WTC11 (cell line): Measurements from ENCODE around the gene GMPR. TPM values are rescaled to one million over a fixed set of nuclear protein-coding genes. Genes with fewer than 3 reads are reported as not detected.
A peak's percentile ranks its signal among the peaks of the same experiment; 100 is the strongest.

Experiments
- ATAC-seq: fragments of 200-7000 bp; cut with Tn5 transposase; 2 replicates; pipeline ENCODE4 v1.10.0; 2021; ENCODE audit warnings: mild to moderate bottlenecking, moderate library complexity
- CTCF ChIA-PET: fragments of 300-600 bp; sonication (Branson Sonifier 250); formaldehyde crosslinking; loops from one replicate; lab custom pipeline; 2021; ENCODE audit warnings: antibody characterized with exemption; lab: Charles Lee
- POLR2A ChIA-PET: fragments of 350-600 bp; sonication (Branson Sonifier 250); formaldehyde crosslinking; loops from one replicate; lab custom pipeline; 2021; ENCODE audit warnings: antibody characterized with exemption; lab: Charles Lee
- DNase-seq: peaks from one replicate; pipeline ENCODE4 v3.0.0; 2021; ENCODE audit warnings: low spot score
- H3K27ac Mint-ChIP-seq: 2 replicates; pipeline ENCODE4 v1.8.0; 2021; ENCODE audit warnings: mixed read lengths
- H3K27me3 Mint-ChIP-seq: 2 replicates; pipeline ENCODE4 v1.8.0; 2021; ENCODE audit warnings: low read depth, mild to moderate bottlenecking, moderate library complexity, mixed read lengths
- H3K36me3 Mint-ChIP-seq: 2 replicates; pipeline ENCODE4 v1.8.0; 2021; ENCODE audit warnings: mixed read lengths
- H3K4me1 Mint-ChIP-seq: 2 replicates; pipeline ENCODE4 v1.8.0; 2022; ENCODE audit warnings: mixed read lengths
- H3K4me3 Mint-ChIP-seq: 2 replicates; pipeline ENCODE4 v1.8.0; 2021; ENCODE audit warnings: mild to moderate bottlenecking, moderate library complexity, mixed read lengths
- H3K9me3 Mint-ChIP-seq: 2 replicates; pipeline ENCODE4 v1.8.0; 2021; ENCODE audit warnings: mixed read lengths
- AFF4 ChIP-seq: sonication (generic); formaldehyde crosslinking; IDR thresholded peaks from 2 replicates; pipeline ENCODE4 v1.8.1; 2023; ENCODE audit warnings: mild to moderate bottlenecking, missing genetic modification reagents, borderline replicate concordance
- ATF2 ChIP-seq: sonication (generic); formaldehyde crosslinking; IDR thresholded peaks from 2 replicates; pipeline ENCODE4 v1.8.1; 2022; ENCODE audit warnings: low read depth, missing genetic modification reagents, borderline replicate concordance
- CREB1 ChIP-seq: sonication (generic); formaldehyde crosslinking; IDR thresholded peaks from 2 replicates; pipeline ENCODE4 v1.8.0; 2023; ENCODE audit warnings: mild to moderate bottlenecking, missing genetic modification reagents
- E2F1 ChIP-seq: sonication (generic); formaldehyde crosslinking; IDR thresholded peaks from 2 replicates; pipeline ENCODE4 v1.8.0; 2022; ENCODE audit warnings: mild to moderate bottlenecking, missing genetic modification reagents
- E2F4 ChIP-seq: sonication (generic); formaldehyde crosslinking; IDR thresholded peaks from 2 replicates; pipeline ENCODE4 v1.8.1; 2022; ENCODE audit warnings: low read depth, mild to moderate bottlenecking, moderate library complexity, missing genetic modification reagents, borderline replicate concordance
- ETV6 ChIP-seq: sonication (generic); formaldehyde crosslinking; IDR thresholded peaks from 2 replicates; pipeline ENCODE4 v1.8.1; 2022; ENCODE audit warnings: mild to moderate bottlenecking, missing genetic modification reagents
- FOXJ3 ChIP-seq: sonication (generic); formaldehyde crosslinking; IDR thresholded peaks from 2 replicates; pipeline ENCODE4 v1.9.0; 2021; ENCODE audit warnings: missing genetic modification reagents, mild to moderate bottlenecking, borderline replicate concordance
- FOXK1 ChIP-seq: sonication (generic); formaldehyde crosslinking; IDR thresholded peaks from 2 replicates; pipeline ENCODE4 v1.8.0; 2022; ENCODE audit warnings: mild to moderate bottlenecking, moderate library complexity, missing genetic modification reagents
- HMGA2 ChIP-seq: fragments of 250-450 bp; sonication (Bioruptor Pico); IDR thresholded peaks from 2 replicates; pipeline ENCODE4 v1.4.0; 2021; ENCODE audit warnings: mild to moderate bottlenecking, moderate library complexity
- IRF2 ChIP-seq: sonication (generic); formaldehyde crosslinking; IDR thresholded peaks from 2 replicates; pipeline ENCODE4 v1.8.0; 2022; ENCODE audit warnings: low read depth, missing genetic modification reagents, borderline replicate concordance
- MAX ChIP-seq: sonication (generic); formaldehyde crosslinking; IDR thresholded peaks from 2 replicates; pipeline ENCODE4 v1.8.0; 2022; ENCODE audit warnings: mild to moderate bottlenecking, missing genetic modification reagents
- PREB ChIP-seq: sonication (generic); formaldehyde crosslinking; IDR thresholded peaks from 2 replicates; pipeline ENCODE4 v1.8.1; 2022; ENCODE audit warnings: mild to moderate bottlenecking, missing genetic modification reagents, moderate library complexity, borderline replicate concordance
- RELA ChIP-seq: sonication (generic); formaldehyde crosslinking; IDR thresholded peaks from 2 replicates; pipeline ENCODE4 v1.8.1; 2022; ENCODE audit warnings: missing genetic modification reagents, mild to moderate bottlenecking, borderline replicate concordance
- SOX15 ChIP-seq: fragments of 250-450 bp; sonication (Bioruptor Pico); IDR thresholded peaks from 2 replicates; pipeline ENCODE4 v1.9.0; 2021; ENCODE audit warnings: mild to moderate bottlenecking
- TCF7 ChIP-seq: sonication (generic); formaldehyde crosslinking; IDR thresholded peaks from 2 replicates; pipeline ENCODE4 v1.8.0; 2022; ENCODE audit warnings: mild to moderate bottlenecking, low read depth, missing genetic modification reagents, moderate library complexity
- ZNF138 ChIP-seq: sonication (generic); formaldehyde crosslinking; conservative IDR thresholded peaks from 2 replicates; pipeline ENCODE4 v1.8.1; 2022; ENCODE audit warnings: mild to moderate bottlenecking, moderate library complexity, missing genetic modification reagents
- ZNF232 ChIP-seq: sonication (generic); formaldehyde crosslinking; IDR thresholded peaks from 2 replicates; pipeline ENCODE4 v1.8.0; 2022; ENCODE audit warnings: mild to moderate bottlenecking, missing genetic modification reagents
- total RNA-seq: library from RNA; stranded (reverse); gene quantifications from 3 replicates; pipeline ENCODE4 v1.2.3, GENCODE V29; 2021

GMPR gene
- total RNA-seq, 1 experiment from 2014 or later: 2.4 TPM

- Mint-ChIP-seq H3K27me3 (no peaks in the 10 kb centered on the region), H3K4me1 (peaks cover 23% of the 10 kb centered on the region), H3K9me3 (peaks cover 3% of the 10 kb centered on the region; the same call in 1 of the 2 replicates), H3K4me3 (no peak overlapping the region), H3K36me3 (no peaks in the 10 kb centered on the region), H3K27ac (no peak overlapping the region)
- DNase-seq (no peak), ATAC-seq (no peak)
- TF ChIP-seq FOXK1 (CRISPR knock-in tag) (no peak), ZNF232 (CRISPR knock-in tag) (no peak), ATF2 (CRISPR knock-in tag) (no peak)
- CTCF ChIA-PET: interaction anchor here (0.6 to 1.0 kb wide), 2 partner anchors 29 to 566 kb away, joined by 3 to 6 read pairs; no protein-coding TSS in a partner anchor
- POLR2A ChIA-PET: no interaction called here
Measured at GRCh38 chr6:16256781-16257180, 18.4 kb downstream of the GMPR start.

- Mint-ChIP-seq H3K4me1 (peaks cover 23% of the 10 kb centered on the region), H3K27me3 (no peaks in the 10 kb centered on the region), H3K27ac (0 out of 2 replicates have a peak overlapping the region, but pooled peaks have one; percentile 28), H3K4me3 (no peak overlapping the region), H3K36me3 (no peaks in the 10 kb centered on the region), H3K9me3 (peaks cover 3% of the 10 kb centered on the region; the same call in 1 of the 2 replicates)
- POLR2A ChIA-PET: no interaction called here
- ATAC-seq (peak; percentile 96), DNase-seq (no peak)
- TF ChIP-seq ETV6 (CRISPR knock-in tag) (no peak), E2F1 (CRISPR knock-in tag) (no peak)
- CTCF ChIA-PET: interaction anchor here (0.6 to 1.6 kb wide), 3 partner anchors 19 to 59 kb away, joined by 3 to 9 read pairs (median 3); partner anchors contain the start of gene GMPR
Measured at GRCh38 chr6:16257999-16258708, 19.8 kb downstream of the GMPR start.

- CTCF ChIA-PET: interaction anchor here (0.6 to 1.6 kb wide), 2 partner anchors 20 to 58 kb away, joined by 3 to 9 read pairs; partner anchors contain the start of gene GMPR
Measured at GRCh38 chr6:16258709-16259075, 20.3 kb downstream of the GMPR start.

More at GRCh38 chr6:16258709-16259075, 20.3 kb downstream of the GMPR start:
- Mint-ChIP-seq H3K9me3 (peaks cover 3% of the 10 kb centered on the region; the same call in 1 of the 2 replicates), H3K27me3 (no peaks in the 10 kb centered on the region), H3K36me3 (no peaks in the 10 kb centered on the region), H3K4me1 (peaks cover 23% of the 10 kb centered on the region), H3K27ac (0 out of 2 replicates have a peak overlapping the region, but pooled peaks have one; percentile 6), H3K4me3 (no peak overlapping the region)
- ATAC-seq (no peak; the same call in 1 of the 2 replicates), DNase-seq (no peak)
- POLR2A ChIA-PET: no interaction called here
- TF ChIP-seq ATF2 (CRISPR knock-in tag): no peak
- no peak for TF ChIP-seq TCF7 (CRISPR knock-in tag)
- TF ChIP-seq RELA (CRISPR knock-in tag): no peak
- no peak for TF ChIP-seq MAX (CRISPR knock-in tag)
- no peak for TF ChIP-seq SOX15 (CRISPR knock-in tag)
- TF ChIP-seq PREB: no peak
- no peak for TF ChIP-seq E2F4 (CRISPR knock-in tag)
- no peak for TF ChIP-seq ZNF138 (CRISPR knock-in tag)
- TF ChIP-seq CREB1: no peak
- TF ChIP-seq FOXJ3 (CRISPR knock-in tag): no peak
- no peak for TF ChIP-seq AFF4 (CRISPR knock-in tag)
- no peak for TF ChIP-seq IRF2
- TF ChIP-seq HMGA2: no peak
